ENCODE results near the gene GAB3. TPM values are rescaled to one million over a fixed set of nuclear protein-coding genes. Genes with fewer than 3 reads are reported as not detected.

Gene GAB3
- total and polyA plus RNA-seq, 9 of the 15 experiments (the other 6 are each of a cell fraction or from before 2014, with no cell fraction given) = 16.1 to 31.4 (median 20.2) TPM

DNA sequence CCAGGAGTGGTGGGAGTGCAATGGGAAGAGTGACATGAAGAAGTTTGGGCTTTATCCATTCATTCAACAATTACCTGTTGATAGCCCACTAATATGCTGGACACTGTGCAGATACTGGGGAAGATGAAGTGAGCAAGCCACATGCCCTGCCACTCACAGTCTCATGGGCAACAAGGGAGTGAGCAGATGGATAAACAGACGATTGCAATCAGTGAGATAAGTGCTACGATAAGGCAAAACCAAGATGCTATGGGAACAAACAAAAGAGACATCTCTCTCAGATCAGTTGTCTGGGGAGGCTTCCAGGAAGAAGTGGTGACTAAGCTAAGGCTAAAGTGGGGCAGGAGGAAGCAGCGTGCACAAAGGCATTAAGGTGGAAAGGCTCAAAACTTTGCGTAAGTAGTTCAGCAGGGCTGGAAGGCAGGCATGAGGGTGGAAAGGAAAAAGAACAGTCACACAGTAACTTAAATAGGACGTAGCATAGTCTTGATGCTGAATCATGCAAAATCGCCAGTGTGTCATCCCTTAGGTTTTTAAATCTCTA lies 31.7 kb downstream of the GAB3 start (continued):
- no peak for TF ChIP-seq ZBTB43 (CRISPR knock-in tag; IDR thresholded peaks at IDR 0.05)
- no peak for TF ChIP-seq GABPB2 (CRISPR knock-in tag; conservative IDR thresholded peaks at IDR 0.05)
- no peak for TF ChIP-seq ZNF197 (CRISPR knock-in tag; IDR thresholded peaks at IDR 0.05; ENCODE audit: low read depth)
- peak in 1 of 2 experiments; percentile 51; a peak in 1 of 4 replicates for TF ChIP-seq RCOR1 (IDR thresholded peaks at IDR 0.05; ENCODE audit: borderline replicate concordance in 1 of 2, low read depth in 2 of 2, low read length in 2 of 2)
- TF ChIP-seq TRIM24 (IDR thresholded peaks at IDR 0.05) = 0 out of 4 replicates have a peak, but pooled peaks of 1 of the 2 experiments have one; percentile 29
- no peak for TF ChIP-seq MCM3 (IDR thresholded peaks at IDR 0.05)
- TF ChIP-seq, protein P1, sequence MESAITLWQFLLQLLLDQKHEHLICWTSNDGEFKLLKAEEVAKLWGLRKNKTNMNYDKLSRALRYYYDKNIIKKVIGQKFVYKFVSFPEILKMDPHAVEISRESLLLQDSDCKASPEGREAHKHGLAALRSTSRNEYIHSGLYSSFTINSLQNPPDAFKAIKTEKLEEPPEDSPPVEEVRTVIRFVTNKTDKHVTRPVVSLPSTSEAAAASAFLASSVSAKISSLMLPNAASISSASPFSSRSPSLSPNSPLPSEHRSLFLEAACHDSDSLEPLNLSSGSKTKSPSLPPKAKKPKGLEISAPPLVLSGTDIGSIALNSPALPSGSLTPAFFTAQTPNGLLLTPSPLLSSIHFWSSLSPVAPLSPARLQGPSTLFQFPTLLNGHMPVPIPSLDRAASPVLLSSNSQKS (CRISPR knock-in tag; IDR thresholded peaks at IDR 0.05) = no peak
- no peak for TF ChIP-seq ZBTB17 (CRISPR knock-in tag; IDR thresholded peaks at IDR 0.05)
- 0 out of 2 replicates have a peak, but pooled peaks have one; percentile 45 for TF ChIP-seq LARP7 (IDR thresholded peaks at IDR 0.05)
- no peak for TF ChIP-seq ZNF79 (CRISPR knock-in tag; IDR thresholded peaks at IDR 0.05; ENCODE audit: low read depth)
- TF ChIP-seq POLR3A (IDR thresholded peaks at IDR 0.05; ENCODE audit: borderline replicate concordance, extremely low read depth, insufficient read depth, insufficient read length) = no peak
- TF ChIP-seq COPS2 (conservative IDR thresholded peaks at IDR 0.05) = no peak
- TF ChIP-seq SMAD4 (CRISPR knock-in tag; conservative IDR thresholded peaks at IDR 0.05) = peak; percentile 77
- 0 out of 2 replicates have a peak, but pooled peaks have one; percentile 73 for TF ChIP-seq HDGF (IDR thresholded peaks at IDR 0.05)
- peak; percentile 76 for TF ChIP-seq FOSL1 (tag; conservative IDR thresholded peaks at IDR 0.05)
- peak in 1 of 2 experiments; percentile 10; a peak in 1 of 4 replicates for TF ChIP-seq RAD21 (CRISPR knock-in tag; conservative IDR thresholded peaks at IDR 0.05 in 1 of 2, IDR thresholded peaks at IDR 0.05 in 1 of 2)
- 0 out of 2 replicates have a peak, but pooled peaks have one; percentile 36 for TF ChIP-seq SMARCA5 (IDR thresholded peaks at IDR 0.05)

All from K562 (cell line).